Superior temporal gyrus (tissue), 1 donor: Measurements from ENCODE around the gene LARP4B.

Source experiments
- DNase-seq: peaks from one replicate; pipeline ENCODE4 v3.0.0-alpha.2; 2016; ENCODE audit errors: extremely low spot score

The LARP4B gene

GRCh38 chr10:787933-788651 lies 143.4 kb downstream of the LARP4B start:
- no peak for DNase-seq

GRCh38 chr10:786633-787474 lies 144.7 kb downstream of the LARP4B start:
- DNase-seq, result no peak

- DNase-seq, result no peak
These were observed 145.7 kb downstream of the LARP4B start for GRCh38 chr10:785861-786214.

GRCh38 chr10:785089-785860 lies 146.2 kb downstream of the LARP4B start:
- no peak for DNase-seq

- DNase-seq, result peak; percentile 65
These were observed 147.0 kb downstream of the LARP4B start for GRCh38 chr10:784403-785088.

- no peak for DNase-seq
These were observed 148.5 kb downstream of the LARP4B start for GRCh38 chr10:782751-783648.

GRCh38 chr10:780536-781524 lies 150.7 kb downstream of the LARP4B start:
- DNase-seq, result no peak

- DNase-seq, result no peak
These were observed 152.7 kb downstream of the LARP4B start for GRCh38 chr10:778626-779330.

GRCh38 chr10:777913-778479 lies 153.5 kb downstream of the LARP4B start:
- DNase-seq, result no peak

- DNase-seq, result no peak
These were observed 154.7 kb downstream of the LARP4B start for GRCh38 chr10:776772-777171.

- DNase-seq, result peak; percentile 22
These were observed 156.0 kb downstream of the LARP4B start for GRCh38 chr10:775245-776075.

GRCh38 chr10:774661-775244 lies 156.8 kb downstream of the LARP4B start:
- DNase-seq, result no peak

GRCh38 chr10:774223-774622 lies 157.3 kb downstream of the LARP4B start:
- DNase-seq, result no peak

- DNase-seq, result no peak
These were observed 157.8 kb downstream of the LARP4B start for GRCh38 chr10:773562-774161.

- no peak for DNase-seq
These were observed 159.3 kb downstream of the LARP4B start for GRCh38 chr10:772227-772637.

GRCh38 chr10:771647-772046 lies 159.9 kb downstream of the LARP4B start:
- no peak for DNase-seq

GRCh38 chr10:770975-771374 lies 160.5 kb downstream of the LARP4B start:
- DNase-seq, result no peak
